ENCODE measurements around the gene MLLT10. TPM values are rescaled to one million over a fixed set of nuclear protein-coding genes. Genes with fewer than 3 reads are reported as not detected.
A peak's percentile ranks its signal among the peaks of the same experiment; 100 is the strongest.

The MLLT10 gene
- polyA plus RNA-seq, 3 donors from 2014 or later = 0.81 to 5.1 (median 4.8) TPM

DNA sequence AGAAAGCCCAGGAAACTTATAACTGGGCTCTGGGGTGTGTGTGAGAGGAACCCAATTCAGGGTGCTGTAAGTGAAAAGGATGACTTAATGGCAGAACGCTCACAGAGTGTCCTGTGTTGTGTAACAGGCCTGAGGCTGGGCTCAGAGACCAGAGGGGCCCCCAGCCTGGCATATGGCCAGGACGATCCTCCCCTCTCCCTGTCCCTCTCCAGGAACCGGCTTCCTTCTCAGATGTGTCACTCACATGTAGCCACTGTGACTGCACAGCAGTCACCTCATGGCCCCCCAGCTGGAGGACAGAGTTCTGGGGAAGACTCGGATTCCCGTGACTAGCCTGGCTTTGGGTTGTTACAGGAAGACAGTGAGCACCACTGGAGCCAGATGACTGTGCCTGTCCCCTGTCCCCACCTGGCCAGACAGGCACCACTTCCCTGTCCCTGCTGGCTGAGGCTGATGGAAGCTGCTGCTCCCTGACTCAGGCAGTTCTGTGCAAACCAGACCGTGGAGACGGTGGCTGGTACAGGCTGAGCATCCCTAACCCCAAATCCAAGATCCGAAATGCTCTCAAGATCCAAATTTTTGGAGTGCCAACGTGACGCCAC lies 220.5 kb downstream of the MLLT10 start:
- H3K27ac Mint-ChIP-seq = no peak overlapping the region
- no peak overlapping the region for H3K4me3 Mint-ChIP-seq
- no peak for DNase-seq
- H3K36me3 Mint-ChIP-seq = peaks cover 8 to 28% (median 17%) of the 10 kb centered on the region in 3 donors
- peaks cover 0 to 2% (median 0%) of the 10 kb centered on the region in 3 donors for H3K27me3 Mint-ChIP-seq (ENCODE audit: low read depth in 3 of 3)
- H3K9me3 Mint-ChIP-seq = no peaks in the 10 kb centered on the region
- H3K4me1 Mint-ChIP-seq = no peaks in the 10 kb centered on the region

GRCh38 chr10:21756707-21757106 lies 222.7 kb downstream of the MLLT10 start:
- H3K9me3 Mint-ChIP-seq = no peaks in the 10 kb centered on the region
- DNase-seq = no peak
- H3K4me1 Mint-ChIP-seq = no peaks in the 10 kb centered on the region
- peaks cover 8 to 36% (median 25%) of the 10 kb centered on the region in 3 donors for H3K36me3 Mint-ChIP-seq
- no peak overlapping the region for H3K27ac Mint-ChIP-seq
- no peak overlapping the region for H3K4me3 Mint-ChIP-seq
- peaks cover 0 to 2% (median 0%) of the 10 kb centered on the region in 3 donors for H3K27me3 Mint-ChIP-seq (ENCODE audit: low read depth in 3 of 3)

GRCh38 chr10:21757185-21757901 lies 223.3 kb downstream of the MLLT10 start:
- no peak for DNase-seq
- Mint-ChIP-seq H3K27ac (no peak overlapping the region), H3K9me3 (no peaks in the 10 kb centered on the region), H3K4me3 (no peak overlapping the region), H3K27me3 (ENCODE audit: low read depth in 3 of 3) (peaks cover 0 to 2% (median 0%) of the 10 kb centered on the region in 3 donors), H3K36me3 (peaks cover 8 to 36% (median 25%) of the 10 kb centered on the region in 3 donors), H3K4me1 (no peaks in the 10 kb centered on the region)

- Mint-ChIP-seq H3K4me1 (no peaks in the 10 kb centered on the region), H3K36me3 (peaks cover 8 to 36% (median 25%) of the 10 kb centered on the region in 3 donors), H3K27me3 (ENCODE audit: low read depth in 3 of 3) (peaks cover 0 to 2% (median 0%) of the 10 kb centered on the region in 3 donors), H3K4me3 (no peak overlapping the region), H3K27ac (no peak overlapping the region), H3K9me3 (no peaks in the 10 kb centered on the region)
- DNase-seq = no peak
Observed at GRCh38 chr10:21758239-21758638, 224.2 kb downstream of the MLLT10 start.

GRCh38 chr10:21758696-21759095 lies 224.7 kb downstream of the MLLT10 start:
- Mint-ChIP-seq H3K27me3 (ENCODE audit: low read depth in 3 of 3) (peaks cover 0 to 2% (median 0%) of the 10 kb centered on the region in 3 donors), H3K9me3 (no peaks in the 10 kb centered on the region), H3K36me3 (peaks cover 8 to 38% (median 25%) of the 10 kb centered on the region in 3 donors), H3K4me1 (no peaks in the 10 kb centered on the region), H3K27ac (no peak overlapping the region), H3K4me3 (no peak overlapping the region)
- DNase-seq = no peak

DNA sequence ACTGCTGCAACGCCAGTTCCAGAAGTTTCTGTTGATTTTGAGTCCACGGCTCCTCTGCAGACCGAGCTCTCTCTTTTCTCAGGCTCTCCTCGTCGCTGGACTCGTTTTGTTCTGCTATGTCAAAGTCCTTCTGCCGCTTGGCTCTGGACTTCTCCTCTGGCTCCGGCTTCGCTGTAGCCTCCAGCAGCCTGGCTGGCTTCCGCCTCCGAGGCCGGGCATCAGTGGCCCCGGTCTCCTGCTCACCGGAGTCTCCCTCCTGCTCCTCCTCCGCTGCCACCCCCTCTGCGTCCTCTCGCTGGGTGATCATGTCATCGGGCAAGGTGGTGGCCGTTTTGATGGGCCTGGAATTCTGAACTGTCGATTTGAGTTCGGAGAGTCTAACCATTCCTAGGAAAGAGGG lies 225.2 kb downstream of the MLLT10 start:
- no peaks in the 10 kb centered on the region for H3K4me1 Mint-ChIP-seq
- peaks cover 8 to 43% (median 25%) of the 10 kb centered on the region in 3 donors for H3K36me3 Mint-ChIP-seq
- no peaks in the 10 kb centered on the region for H3K9me3 Mint-ChIP-seq
- peaks cover 0 to 2% (median 0%) of the 10 kb centered on the region in 3 donors for H3K27me3 Mint-ChIP-seq (ENCODE audit: low read depth in 3 of 3)
- DNase-seq = no peak
- H3K27ac Mint-ChIP-seq = peak overlapping the region in 1 of 6 donors; percentile 39
- no peak overlapping the region for H3K4me3 Mint-ChIP-seq

DNA sequence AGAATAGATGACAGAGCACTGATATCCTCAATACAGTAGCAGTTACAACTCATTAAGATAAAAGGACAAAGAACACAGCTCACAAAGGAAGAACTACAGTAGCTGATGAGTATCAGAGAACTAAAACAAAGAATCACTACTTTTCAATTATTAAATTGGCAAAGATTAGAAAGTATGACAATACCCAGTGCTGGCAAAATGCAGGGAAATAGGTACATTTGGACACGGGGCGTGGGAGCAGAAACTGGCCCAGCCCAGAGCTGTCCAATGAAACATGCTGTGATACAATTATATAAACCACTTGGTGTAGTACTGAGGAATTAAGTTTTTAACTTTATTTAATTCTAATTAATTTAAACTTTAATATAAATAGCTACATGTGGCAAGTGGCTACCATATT lies 226.3 kb downstream of the MLLT10 start:
- Mint-ChIP-seq H3K27me3 (ENCODE audit: low read depth in 3 of 3) (peaks cover 0 to 2% (median 0%) of the 10 kb centered on the region in 3 donors), H3K9me3 (no peaks in the 10 kb centered on the region), H3K36me3 (peaks cover 15 to 47% (median 28%) of the 10 kb centered on the region in 3 donors), H3K4me3 (no peak overlapping the region), H3K27ac (no peak overlapping the region), H3K4me1 (no peaks in the 10 kb centered on the region)
- no peak for DNase-seq

- Mint-ChIP-seq H3K4me3 (no peak overlapping the region), H3K9me3 (no peaks in the 10 kb centered on the region), H3K27ac (no peak overlapping the region), H3K36me3 (peaks cover 11 to 21% (median 13%) of the 10 kb centered on the region in 3 donors), H3K4me1 (no peaks in the 10 kb centered on the region), H3K27me3 (ENCODE audit: low read depth in 3 of 3) (no peaks in the 10 kb centered on the region)
- DNase-seq = no peak
Observed at GRCh38 chr10:21764466-21765189, 230.6 kb downstream of the MLLT10 start.

DNA sequence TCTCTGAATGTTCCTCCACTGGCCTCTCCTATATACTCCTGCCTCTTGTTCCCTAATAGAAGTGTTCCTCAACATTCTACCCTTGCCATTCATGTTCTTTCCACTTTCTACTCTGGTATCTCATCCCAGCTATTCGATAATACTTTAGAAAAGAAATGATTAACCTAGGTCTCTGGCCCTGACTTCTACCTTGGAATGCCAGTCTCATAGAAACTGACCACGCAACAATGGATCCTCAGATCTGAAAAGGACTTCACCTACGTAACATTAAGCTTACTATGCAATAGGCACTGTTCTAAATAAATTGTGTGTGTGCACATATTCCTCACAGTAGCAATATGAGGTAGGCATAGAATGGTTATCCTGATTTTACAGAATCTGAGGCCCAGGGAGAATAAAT lies 235.0 kb downstream of the MLLT10 start:
- peaks cover 0 to 4% of the 10 kb centered on the region in 2 donors for H3K4me1 Mint-ChIP-seq
- H3K36me3 Mint-ChIP-seq = peaks cover 10 to 19% (median 17%) of the 10 kb centered on the region in 3 donors
- peaks cover 0 to 2% (median 0%) of the 10 kb centered on the region in 3 donors for H3K27me3 Mint-ChIP-seq (ENCODE audit: low read depth in 3 of 3)
- H3K27ac Mint-ChIP-seq = no peak overlapping the region
- no peaks in the 10 kb centered on the region for H3K9me3 Mint-ChIP-seq
- no peak overlapping the region for H3K4me3 Mint-ChIP-seq
- no peak for DNase-seq

GRCh38 chr10:21771219-21771618 lies 237.2 kb downstream of the MLLT10 start:
- Mint-ChIP-seq H3K27ac (no peak overlapping the region), H3K36me3 (peaks cover 9% of the 10 kb centered on the region in 3 donors), H3K4me1 (peaks cover 0 to 4% of the 10 kb centered on the region in 2 donors), H3K9me3 (no peaks in the 10 kb centered on the region), H3K27me3 (ENCODE audit: low read depth in 3 of 3) (peaks cover 0 to 2% (median 0%) of the 10 kb centered on the region in 3 donors), H3K4me3 (no peak overlapping the region)
- no peak for DNase-seq

DNA sequence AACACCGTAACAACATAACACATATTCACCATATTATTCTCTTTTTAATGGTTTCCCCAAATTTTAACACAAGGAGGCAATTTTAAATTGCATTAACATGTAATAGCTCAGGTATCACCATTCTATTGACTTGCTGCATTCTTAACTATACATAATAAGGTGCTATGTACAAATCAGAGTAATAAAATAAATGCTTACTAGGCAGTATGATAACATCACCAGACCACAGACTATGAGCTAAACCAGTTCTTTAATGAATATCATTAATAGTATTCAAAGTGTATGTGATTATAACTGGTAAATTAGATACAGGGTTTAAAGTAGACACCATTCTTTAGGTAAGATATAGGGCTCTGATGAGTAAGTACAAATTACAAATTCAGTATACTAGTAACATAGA lies 242.9 kb downstream of the MLLT10 start:
- H3K4me1 Mint-ChIP-seq = peaks cover 14 to 36% of the 10 kb centered on the region in 2 donors
- peaks cover 0 to 5% (median 0%) of the 10 kb centered on the region in 6 donors for H3K9me3 Mint-ChIP-seq
- no peaks in the 10 kb centered on the region for H3K27me3 Mint-ChIP-seq (ENCODE audit: low read depth in 3 of 3)
- no peak overlapping the region for H3K4me3 Mint-ChIP-seq
- no peak overlapping the region for H3K27ac Mint-ChIP-seq
- no peak for DNase-seq
- H3K36me3 Mint-ChIP-seq = peaks cover 26 to 28% (median 26%) of the 10 kb centered on the region in 3 donors

DNA sequence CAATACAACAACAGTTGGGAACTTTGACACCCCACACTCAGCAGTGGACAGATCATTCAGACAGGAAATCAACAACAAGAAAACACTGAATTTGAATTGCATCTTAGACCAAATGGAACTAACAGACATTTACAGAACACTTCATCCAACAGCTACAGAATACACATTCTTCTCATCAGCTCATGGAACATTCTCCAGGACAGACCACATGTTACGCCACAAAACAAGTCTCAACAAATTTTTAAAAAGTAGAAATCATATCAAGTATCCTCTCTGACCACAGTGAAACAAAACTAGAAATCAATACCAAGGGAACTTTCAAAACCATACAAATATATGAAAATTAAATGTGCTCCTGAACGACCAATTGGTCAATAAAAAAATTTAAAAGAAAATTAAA lies 257.2 kb downstream of the MLLT10 start:
- H3K4me1 Mint-ChIP-seq = peaks cover 26 to 39% of the 10 kb centered on the region in 2 donors
- H3K27me3 Mint-ChIP-seq (ENCODE audit: low read depth in 3 of 3) = peaks cover 0 to 2% (median 0%) of the 10 kb centered on the region in 3 donors
- DNase-seq = no peak
- H3K27ac Mint-ChIP-seq = peak overlapping the region in 1 of 6 donors; percentile 2
- H3K4me3 Mint-ChIP-seq = no peak overlapping the region
- H3K36me3 Mint-ChIP-seq = peaks cover 7 to 14% (median 9%) of the 10 kb centered on the region in 3 donors
- H3K9me3 Mint-ChIP-seq = peaks cover 0 to 7% (median 0%) of the 10 kb centered on the region in 6 donors

All from immature natural killer cell (primary cell).